GM19372 (cell line): ENCODE measurements around the gene TTI1.

Source experiments
- ATAC-seq: cut with Tn5 transposase; IDR thresholded peaks from one replicate; pipeline ENCODE4 v1.9.1; 2021; ENCODE audit warnings: mild to moderate bottlenecking, low read depth, moderate library complexity; ENCODE audit not compliant: unreplicated experiment

The TTI1 gene

DNA sequence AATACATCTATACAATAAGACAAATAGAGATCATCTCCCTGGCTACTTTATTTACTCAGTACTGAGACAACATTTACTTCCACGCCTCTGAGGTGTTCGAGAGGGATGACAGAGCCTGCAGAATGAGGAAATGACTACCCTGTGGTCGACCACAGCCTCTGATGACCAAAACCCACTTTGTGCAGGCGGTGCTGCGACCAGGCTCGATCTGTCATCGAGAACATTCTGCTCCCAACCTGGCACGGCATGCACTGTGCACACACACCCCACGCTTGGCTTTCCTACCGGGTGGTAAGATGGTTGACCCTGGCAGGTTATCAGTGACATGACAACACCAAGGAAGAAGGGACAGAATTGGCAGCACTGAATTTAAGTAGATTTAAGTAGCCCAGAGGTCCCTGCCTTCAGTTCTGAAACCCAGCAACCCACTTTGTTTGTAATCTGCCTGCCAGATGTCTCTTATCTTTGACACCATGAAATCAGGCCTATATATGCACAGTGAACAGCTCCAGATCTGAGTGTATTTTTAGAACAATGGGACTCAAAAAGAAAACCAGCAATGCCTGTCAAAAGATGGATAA lies 42.6 kb downstream of the TTI1 start:
- ATAC-seq, result peak; percentile 95

DNA sequence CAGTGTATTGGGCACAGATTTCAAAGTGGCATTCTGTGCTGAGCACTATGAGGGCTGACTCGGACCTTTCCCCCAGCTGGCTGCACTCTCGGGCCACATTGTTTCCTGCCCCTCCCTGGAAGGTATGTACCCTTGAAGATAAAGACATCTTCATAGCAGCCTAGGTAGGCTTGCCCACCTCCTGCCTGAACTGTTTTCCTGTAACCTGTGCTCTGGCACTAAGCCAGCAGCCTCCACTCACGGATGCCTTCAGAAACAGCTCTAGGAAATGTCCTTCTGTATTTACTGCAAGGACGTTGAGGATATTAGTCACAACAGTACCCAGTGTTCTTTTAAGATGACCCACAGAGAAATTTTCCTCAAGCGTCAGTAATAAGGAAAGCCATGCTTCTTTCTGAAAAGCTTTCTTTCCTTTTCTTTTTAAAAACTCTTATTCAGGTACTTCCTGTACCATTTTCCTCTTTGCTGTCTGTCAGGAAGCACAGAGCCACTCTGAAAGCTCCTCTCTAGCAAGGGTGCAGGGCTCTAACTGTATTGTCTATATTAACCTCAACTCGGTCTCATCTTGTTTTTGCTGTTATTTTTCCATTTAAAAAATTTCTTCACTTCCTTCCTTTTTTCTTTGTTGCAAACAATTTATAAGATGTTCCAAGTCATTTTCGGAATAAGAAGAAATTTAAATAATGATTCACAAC lies 43.5 kb downstream of the TTI1 start:
- ATAC-seq, result no peak

DNA sequence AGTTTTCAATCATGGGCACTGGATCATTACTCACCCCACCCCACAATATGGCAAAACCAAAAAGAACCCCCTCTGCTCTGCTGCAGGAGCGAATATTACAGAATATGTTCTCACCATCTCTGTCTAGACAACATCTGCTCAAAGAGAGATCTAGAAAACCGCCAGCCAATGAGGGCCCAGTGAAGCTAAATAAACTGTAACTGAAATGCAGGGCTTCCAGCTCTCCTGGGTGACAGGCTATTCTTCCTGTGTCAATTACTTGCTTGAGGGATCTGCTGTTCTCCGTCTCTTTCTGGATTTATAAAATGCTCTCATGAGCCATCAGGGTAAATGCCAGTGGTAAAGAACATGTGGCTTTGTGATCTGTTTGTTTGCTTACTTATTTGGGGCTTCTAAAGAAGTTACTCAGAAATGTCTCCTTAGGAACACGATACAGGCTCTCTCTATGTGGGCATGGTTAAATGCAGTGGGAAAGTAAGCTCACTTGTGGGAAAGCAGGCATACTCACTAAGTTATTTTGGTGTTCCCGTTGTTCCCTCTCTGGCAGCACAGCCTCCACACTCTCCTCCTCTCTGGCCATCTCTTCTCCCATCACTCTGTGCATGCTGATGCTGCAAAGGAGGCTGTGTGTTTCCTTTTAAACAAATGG lies 44.8 kb downstream of the TTI1 start:
- no peak for ATAC-seq

DNA sequence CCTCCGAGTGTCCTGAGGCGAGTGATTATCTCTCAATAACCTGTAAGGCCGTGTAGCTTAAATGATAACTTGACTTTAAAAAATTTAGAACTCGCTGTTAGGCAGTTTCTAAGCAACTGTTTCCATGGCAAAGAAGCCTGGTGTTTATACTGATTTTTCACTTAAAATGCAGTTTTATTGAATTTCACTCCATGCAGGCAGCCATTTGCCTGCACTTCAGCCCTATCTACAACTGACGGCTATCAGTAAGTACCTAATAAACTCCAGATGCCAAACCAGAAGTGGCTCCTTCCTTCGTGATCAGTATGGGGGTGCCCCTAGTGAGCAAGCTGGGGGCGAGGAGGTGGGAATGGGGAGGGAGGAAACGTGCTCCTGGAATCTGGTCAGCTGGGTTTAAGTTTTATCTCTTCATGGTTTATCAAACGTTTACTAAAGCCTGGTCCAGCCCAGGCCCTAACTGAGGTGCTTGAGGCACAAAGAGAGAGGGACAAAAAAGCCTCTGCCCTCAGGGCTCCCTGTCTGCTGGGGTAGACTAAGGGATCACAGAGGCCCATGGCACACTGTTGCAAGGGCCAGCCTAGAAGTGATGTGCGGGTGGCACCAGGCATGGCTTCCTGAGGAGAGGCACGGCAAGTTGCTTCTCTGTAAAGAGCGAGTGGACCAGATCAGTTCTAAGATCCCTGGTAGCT lies 45.5 kb downstream of the TTI1 start:
- no peak for ATAC-seq

DNA sequence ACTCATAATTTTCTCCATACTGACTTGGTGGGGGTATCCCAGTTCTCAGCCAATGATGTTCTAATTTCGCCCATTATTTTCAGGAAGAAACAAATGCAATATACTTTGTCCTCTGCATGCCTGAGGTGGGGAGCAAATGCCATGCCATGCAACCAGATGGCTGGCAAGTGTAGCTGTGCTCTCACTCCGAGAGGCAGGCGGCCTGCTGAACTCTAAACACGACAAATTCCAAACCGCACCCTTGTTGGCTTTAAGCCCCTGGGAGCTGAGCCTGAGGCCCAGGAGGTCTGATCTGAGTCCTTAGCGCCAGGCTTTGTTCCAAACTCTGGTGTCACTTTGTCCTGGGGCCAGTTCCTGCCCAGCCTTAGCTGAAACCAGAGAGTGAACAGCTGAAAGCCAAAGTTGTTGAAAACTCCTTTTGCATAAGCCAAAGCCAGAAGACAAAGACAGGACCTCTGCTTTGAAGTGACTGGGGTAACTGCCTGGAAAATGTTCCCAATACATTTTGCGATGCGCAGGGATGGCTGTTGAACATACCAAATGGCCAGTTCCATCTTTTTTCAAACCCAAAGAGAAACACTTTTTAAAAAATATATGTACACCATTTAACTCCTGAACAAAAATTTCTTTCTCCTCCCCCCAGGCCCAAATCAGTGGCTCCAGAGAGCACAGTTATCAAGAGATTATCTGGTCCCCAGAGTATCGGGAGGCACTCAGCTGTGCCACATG lies 46.2 kb downstream of the TTI1 start:
- no peak for ATAC-seq

DNA sequence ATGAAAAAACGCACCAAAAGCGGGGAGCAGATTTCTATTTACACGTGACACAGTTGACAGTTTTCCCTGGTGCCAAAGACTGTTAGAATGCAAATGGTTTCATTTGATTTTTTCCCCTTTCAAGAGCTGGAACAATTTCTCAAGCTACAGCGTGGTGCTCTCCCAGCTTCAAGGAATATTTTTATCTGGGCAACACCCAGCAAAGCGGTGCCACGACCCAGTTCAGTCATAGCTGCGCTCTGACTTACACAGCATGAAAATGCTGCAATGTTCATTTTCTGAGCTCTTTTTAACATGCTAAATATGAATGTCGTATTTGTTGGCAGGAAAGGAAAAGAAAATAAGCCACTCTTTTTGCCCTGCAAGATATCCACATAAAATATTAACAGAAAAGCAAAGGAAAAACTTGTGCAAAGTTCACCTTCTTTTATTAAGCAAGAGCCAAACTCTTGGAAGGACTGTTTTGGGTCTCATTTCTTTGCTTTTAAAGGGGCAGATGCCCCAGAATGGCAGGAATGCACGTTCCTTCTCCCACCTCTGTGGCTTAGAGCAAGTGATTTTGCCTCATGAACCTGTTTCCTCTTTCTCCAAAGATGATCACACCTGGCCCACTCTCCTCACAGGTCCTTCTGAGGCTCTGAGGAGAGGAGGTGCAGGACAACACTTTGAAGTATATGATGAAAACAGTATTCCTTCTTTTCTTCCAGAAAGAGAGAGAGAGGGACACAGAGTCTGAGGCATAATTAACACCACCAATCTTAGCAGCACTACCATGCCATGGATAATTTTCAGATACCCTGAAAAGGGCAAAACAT lies 47.0 kb downstream of the TTI1 start:
- ATAC-seq, result no peak

DNA sequence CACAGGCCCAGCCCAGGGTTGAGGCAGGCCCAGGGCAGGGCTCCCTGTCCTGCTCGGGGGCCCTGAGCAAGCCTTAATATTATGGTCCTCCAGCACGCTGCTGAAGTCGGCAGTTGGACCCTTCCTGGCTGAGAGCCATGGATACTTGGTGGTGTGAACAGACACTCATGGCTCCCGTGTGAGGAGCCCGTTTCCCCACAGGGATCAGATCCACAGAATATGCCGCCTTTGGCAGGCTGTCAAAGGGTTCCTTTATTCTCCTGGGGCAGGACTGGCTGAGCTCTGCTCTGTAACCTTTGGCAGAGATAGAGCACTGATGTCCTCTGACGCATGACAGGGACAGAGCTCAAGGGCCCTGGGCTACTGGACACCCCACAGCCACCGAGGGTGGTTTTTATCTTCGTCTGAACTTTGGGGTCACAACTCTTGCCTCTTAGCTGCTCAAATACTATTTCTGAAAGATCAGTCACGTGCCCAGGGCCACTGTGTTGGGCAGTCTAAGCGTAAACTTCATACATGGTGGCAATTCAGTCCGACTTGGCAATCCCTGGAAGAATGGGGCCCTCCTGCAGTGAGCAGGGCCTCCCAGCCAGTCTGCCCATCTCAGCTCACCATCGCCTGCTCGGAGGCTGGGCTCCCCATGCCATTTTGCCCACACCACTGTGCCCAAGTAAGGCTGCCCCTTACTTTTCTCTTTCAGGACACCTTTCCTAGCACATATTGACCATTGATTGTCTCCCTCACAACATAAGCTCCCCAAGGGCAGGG lies 49.1 kb downstream of the TTI1 start:
- no peak for ATAC-seq

DNA sequence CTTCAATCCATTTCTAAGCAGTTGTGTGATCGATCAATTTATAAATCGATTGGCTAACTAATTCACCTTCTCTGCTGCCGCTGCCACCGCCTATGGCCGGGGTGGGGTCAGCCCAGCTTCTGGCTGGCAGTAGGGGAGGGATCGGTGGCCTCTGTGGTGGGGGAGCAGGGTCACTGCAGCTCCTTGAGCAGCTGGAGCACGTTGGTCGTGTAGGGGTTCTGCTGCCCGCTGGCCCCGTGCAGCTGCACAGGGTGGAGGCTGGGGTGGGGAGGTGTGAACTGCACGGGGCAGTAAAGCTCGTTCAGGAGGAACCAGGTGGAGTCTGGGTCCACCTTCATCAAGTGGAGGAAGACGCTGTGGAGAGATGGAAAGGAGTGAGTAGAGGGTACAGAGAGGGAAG lies 50.0 kb downstream of the TTI1 start:
- ATAC-seq, result no peak

DNA sequence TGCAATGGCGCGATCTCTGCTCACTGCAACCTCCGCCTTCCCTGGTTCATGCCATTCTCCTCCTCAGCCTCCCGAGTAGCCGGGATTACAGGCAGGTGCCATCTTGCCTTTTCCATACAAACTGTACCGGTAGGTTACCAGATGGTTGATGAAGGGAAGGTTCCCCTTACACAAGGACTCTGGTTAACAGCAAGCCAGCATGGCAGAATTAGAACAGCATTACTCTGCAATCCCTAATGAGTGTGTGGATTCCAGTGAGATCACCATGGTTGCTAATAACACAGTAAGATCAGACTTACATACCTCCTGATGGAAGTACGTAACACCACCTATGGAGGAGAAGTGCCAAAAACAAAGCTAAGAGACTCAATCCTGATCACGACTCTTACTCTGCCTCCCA lies 51.7 kb downstream of the TTI1 start:
- no peak for ATAC-seq

DNA sequence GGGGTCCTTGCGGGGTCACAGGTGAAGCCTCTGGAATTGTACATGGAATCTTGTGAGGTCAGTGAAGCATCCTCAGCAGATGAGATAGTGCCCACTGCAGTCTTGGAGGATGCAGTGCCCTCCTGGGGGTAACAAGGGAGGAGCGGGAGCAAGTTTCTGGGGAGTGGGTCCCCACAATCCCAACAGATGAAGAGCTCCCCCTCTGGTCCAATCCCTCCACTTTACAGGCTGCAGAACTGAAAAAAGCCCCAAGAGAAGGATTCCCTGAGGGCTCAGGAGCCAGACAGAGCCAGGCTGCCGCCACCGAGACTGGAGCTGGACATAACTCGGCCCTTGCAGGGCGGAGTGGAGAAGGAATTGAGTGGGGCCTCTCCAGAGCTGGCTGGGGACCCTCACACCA lies 52.4 kb downstream of the TTI1 start:
- ATAC-seq, result no peak

DNA sequence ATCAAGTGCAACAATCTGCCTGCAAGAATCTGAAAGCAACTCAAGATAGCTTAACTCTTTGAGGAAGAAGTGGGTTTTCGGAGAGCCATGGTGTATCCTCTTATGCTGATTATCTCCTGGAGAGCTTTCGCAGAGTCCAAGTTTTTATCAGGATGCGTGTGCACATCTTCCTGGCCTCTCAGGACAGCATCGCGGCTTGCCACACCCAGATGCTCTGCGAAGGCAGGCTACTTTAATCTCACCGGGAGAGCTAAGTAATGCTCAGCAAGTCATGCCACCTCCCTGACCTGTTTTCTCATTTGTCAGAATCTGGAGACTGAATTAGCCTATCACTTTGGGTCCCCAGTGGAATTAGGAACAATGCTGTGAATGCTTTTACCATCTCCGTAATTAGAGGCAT lies 52.9 kb downstream of the TTI1 start:
- ATAC-seq, result no peak

DNA sequence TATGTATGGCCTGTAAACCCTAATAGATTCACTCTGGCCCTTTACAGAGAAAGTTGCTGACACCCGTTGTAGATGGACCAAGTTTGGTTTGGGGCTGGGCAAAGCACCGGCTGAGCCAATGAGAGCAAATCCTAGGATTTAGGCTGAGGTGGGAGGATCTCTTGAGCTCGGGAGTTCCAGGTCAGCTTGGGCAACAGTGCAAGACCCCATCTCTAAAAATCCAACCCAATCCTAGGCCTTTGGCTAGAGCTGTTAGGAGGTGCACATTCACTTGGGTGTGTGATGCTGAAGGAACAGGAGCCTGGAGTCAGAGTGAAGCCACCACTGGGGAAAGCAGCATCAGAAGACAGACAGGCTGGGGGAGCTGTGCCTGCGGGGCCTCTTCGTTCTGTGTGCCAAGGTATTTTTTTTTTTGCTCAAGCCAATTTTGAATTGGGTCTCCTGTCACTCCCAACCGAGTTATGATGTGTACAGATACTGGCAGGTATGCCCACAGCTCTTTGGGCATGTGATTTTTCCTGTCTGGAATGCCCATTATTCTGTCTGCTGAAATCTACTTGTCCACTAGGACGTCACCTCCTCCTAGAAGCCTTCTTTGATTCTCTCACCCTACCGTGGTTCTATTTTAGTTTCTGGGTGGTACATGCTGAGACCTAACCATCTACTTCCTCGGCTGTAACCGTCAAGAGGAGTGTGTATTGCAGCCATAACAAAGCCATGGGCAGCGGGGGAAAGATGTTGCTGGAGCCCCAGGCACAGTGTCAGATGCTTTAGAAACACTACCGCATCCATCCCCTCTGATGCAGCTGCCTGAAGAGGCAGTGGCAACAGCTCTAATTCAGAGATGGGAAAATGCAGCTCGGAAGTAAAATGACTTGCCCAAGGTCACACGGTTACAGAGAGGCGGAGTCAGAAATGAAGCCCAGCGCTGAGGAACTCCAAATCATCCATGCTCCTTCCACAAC lies 54.0 kb downstream of the TTI1 start:
- no peak for ATAC-seq

DNA sequence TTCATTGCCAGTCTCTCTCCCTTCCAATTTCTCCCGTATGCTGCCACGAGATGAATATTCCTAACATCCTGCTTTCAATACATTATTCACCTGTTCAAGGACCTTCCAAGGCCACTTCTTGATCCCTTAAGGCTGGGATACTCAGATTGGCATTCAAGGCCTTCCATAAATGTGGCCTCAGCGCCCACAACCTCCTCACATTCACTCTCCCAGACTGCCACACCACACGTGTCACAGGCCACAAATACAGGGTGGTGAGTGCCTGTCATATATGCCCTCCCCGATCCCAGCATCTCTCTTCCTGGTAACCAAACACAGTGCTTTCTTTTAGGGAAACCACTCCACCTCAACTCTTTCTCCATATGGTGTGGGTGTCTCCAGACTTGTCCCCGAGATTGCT lies 55.5 kb downstream of the TTI1 start:
- ATAC-seq, result no peak

DNA sequence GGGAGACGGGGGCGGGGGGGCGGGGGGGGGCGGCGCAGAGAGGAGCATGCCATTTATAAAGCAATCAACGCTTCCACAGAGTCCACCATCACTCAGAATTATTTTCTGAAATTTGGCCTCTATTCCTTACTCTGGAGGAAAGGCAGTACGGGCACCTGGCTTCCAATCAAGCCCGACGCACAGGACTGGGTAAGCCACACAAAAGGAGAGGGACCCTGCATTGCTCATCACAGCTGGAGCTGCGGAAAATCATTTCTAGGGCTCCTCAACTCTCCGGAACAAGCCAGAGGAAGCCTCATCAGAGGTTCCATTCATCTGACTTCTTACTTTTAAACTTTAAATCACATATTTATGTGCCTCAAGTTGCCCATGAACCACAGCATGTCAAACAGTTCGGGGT lies 55.9 kb downstream of the TTI1 start:
- no peak for ATAC-seq

DNA sequence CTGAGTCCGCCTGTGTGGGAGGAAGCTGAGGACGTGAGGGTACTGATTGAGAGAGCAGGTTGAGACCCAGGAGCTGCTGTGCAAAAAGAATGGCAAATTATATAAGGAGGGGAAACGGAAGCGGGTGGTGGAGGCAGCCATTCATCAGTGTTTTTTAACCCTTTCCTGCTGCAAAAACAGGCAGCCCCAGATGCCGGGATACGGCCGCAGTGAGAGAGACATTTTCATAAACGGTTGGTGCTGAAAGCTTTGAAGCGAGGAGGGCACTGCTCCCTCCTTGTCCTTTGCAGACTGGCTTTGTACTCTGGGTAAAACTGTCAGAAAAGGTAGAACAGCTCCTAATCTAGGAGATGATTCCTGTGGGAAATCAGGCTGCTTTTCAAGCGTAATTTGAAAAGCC lies 56.4 kb downstream of the TTI1 start:
- no peak for ATAC-seq

DNA sequence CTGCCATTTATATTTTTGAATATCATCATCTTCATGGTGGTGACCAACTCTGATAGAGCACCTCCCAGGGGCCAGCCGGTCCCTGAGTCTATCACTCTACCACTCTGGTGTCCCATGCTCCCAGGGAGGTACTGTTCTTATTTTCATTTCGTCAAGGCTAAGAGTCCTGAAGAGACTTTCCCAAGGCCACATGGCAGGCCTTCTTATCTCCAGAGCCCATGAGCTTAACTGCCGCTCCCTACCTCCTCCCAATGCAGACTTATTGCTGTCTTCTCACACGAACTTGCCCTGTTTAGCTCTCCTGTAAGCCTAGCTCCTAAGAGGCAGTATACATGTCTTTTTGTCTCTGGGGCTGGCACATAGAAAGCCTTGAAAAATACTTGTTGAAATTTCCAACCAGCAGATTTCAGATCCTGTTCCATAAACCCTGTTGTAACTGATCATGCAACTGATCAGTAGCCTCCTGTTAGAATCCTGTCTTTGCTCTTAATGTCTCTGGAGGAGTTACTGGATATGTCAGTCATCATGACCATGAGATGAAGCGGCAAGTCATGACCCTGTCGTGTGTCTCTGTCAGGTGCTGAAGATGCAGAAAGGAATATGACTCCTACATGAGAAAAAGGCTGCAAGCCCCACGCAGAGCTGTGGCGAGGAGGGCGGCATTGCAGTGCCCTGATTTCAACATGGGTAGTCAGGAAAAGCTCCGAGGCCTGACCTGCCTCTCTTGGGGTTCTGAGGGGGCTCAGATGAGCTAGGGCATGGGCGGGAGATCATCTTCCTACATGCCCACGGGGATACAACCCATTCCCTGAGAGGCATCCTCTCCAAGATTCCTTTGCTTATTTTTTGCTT lies 60.0 kb downstream of the TTI1 start:
- ATAC-seq, result no peak
